Measurements from ENCODE around the gene ESCO1. TPM values are rescaled to one million over a fixed set of nuclear protein-coding genes. Genes with fewer than 3 reads are reported as not detected.
"Not testable (repeated sequence)": the region's sequence is repeated elsewhere in the genome, so short reads cannot be mapped to it uniquely, and the experiment has no call there.

Gene ESCO1
- total RNA-seq, 1 donor: 18.6 TPM

GRCh38 chr18:21629089-21629832 lies 28.8 kb upstream of the ESCO1 start:
- TF ChIP-seq, protein P1, sequence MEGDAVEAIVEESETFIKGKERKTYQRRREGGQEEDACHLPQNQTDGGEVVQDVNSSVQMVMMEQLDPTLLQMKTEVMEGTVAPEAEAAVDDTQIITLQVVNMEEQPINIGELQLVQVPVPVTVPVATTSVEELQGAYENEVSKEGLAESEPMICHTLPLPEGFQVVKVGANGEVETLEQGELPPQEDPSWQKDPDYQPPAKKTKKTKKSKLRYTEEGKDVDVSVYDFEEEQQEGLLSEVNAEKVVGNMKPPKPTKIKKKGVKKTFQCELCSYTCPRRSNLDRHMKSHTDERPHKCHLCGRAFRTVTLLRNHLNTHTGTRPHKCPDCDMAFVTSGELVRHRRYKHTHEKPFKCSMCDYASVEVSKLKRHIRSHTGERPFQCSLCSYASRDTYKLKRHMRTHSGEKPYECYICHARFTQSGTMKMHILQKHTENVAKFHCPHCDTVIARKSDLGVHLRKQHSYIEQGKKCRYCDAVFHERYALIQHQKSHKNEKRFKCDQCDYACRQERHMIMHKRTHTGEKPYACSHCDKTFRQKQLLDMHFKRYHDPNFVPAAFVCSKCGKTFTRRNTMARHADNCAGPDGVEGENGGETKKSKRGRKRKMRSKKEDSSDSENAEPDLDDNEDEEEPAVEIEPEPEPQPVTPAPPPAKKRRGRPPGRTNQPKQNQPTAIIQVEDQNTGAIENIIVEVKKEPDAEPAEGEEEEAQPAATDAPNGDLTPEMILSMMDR (IDR thresholded peaks at IDR 0.05; ENCODE audit: insufficient read depth, low read depth, low read length): no peak
- no peak for DNase-seq (ENCODE audit: low read depth)
- no peak overlapping the region for H3K4me3 ChIP-seq (ENCODE audit: low read depth, low read length)

DNA sequence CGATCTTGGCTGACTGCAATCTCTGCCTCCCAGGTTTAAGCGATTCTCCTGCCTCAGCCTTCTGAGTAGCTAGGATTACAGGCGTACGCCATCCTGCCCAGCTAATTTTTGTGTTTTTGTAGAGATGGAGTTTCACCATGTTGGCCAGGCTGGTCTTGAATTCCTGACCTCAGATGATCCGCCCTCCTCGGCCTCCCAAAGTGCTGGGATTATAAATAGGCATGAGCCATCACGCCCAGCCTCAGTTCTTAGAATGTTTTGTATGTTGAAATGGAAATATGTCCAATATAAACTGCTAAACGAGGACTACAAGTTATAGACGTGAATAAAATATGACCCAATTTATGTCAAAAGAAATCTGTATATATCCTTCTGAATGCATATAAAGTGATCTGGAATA lies 21.1 kb upstream of the ESCO1 start:
- DNase-seq (ENCODE audit: low read depth): not testable (repeated sequence)

GRCh38 chr18:21612125-21613039 lies 11.9 kb upstream of the ESCO1 start, which contains the start of gene SNRPD1:
SNRPD1 (plus strand) TSS chr18:21612314; CDS start chr18:21612430, 116 bp downstream.
- DNase-seq (ENCODE audit: low read depth): peak; percentile 92
- TF ChIP-seq, protein P1 (IDR thresholded peaks at IDR 0.05; ENCODE audit: insufficient read depth, low read depth, low read length): peak; percentile 95
- H3K4me3 ChIP-seq (ENCODE audit: low read depth, low read length): peak within 1 kb of the TSS; percentile 81

More for the DNA sequence above, 21.1 kb upstream of the ESCO1 start:
- H3K4me3 ChIP-seq (ENCODE audit: low read depth, low read length): not testable (repeated sequence)

DNA sequence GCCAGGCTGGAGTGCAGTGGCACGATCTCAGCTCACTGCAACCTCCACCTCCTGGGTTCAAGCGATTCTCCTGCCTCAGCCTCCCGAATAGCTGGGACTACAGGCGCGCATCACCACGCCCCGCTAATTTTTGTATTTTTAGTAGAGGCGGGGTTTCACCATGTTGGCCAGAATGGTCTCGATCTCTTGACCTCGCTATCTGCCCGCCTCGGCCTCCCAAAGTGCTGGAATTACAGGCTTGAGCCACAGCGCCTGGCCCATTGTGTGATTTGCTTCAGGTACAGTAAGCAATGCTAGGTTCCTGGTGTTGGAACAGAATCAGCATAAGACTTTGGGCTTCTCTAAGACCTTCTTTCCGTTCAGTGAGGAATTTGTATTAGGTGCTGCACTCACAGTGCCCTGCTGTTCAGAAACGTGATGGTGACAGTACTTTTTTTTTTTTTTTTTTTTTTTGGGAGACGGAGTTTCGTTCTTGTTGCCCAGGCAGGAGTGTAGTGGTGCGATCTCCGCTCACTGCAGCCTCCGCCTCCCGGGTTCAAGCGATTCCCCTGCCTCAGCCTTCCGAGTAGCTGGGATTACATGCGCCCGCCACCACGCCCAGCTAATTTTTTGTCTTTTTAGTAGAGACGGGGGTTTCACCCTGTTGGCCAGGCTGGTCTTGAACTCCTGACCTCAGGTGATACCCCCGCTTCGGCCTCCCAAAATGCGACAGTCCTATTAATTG lies 11.1 kb upstream of the ESCO1 start:
- H3K4me3 ChIP-seq (ENCODE audit: low read depth, low read length): peak overlapping the region; percentile 81
- not testable (repeated sequence) for DNase-seq (ENCODE audit: low read depth)

DNA sequence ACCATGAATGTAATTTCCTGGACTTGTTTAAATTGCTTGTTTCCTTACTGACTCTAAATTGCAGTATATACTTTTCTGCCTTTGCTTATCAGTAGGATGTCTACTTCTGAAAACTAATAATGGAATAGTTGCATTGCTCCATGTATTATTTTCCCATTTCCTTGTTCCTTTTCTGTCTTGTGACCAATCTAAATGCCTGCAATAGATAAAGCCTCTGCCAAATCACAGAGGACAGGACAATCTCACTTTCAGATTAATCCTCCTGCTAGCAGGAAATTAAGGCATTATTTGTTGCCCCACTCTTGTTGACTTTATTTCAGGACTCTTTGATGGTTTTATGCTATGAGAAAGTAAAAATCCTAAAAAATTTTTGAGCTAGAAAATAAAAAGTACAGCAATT lies 4.7 kb upstream of the ESCO1 start:
- TF ChIP-seq, protein P1 (IDR thresholded peaks at IDR 0.05; ENCODE audit: insufficient read depth, low read depth, low read length): no peak
- H3K4me3 ChIP-seq (ENCODE audit: low read depth, low read length): no peak overlapping the region
- DNase-seq (ENCODE audit: low read depth): no peak

DNA sequence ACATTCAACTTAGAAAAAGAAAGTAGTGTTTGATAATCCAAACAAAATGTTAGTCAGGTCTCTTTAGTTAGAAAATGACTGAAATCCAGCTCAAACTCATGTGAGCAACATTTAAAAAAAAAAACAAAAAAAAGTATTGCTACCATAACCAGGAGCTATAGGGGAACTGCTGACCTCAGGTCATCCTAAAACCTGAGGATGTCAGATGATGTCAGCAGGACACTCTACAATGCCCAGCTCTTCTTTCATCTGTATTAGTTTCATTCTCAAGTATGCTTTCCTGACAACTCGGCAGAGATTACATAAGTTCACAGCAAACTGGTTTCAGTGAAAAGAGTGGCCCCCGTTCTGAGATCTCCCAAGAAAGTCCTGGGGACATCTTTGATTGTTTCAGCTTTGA lies 4.2 kb upstream of the ESCO1 start:
- TF ChIP-seq, protein P1 (IDR thresholded peaks at IDR 0.05; ENCODE audit: insufficient read depth, low read depth, low read length): no peak
- no peak overlapping the region for H3K4me3 ChIP-seq (ENCODE audit: low read depth, low read length)
- no peak for DNase-seq (ENCODE audit: low read depth)

GRCh38 chr18:21602299-21602587 lies 1.7 kb upstream of the ESCO1 start:
- TF ChIP-seq, protein P1 (IDR thresholded peaks at IDR 0.05; ENCODE audit: insufficient read depth, low read depth, low read length): no peak
- no peak for DNase-seq (ENCODE audit: low read depth)
- no peak overlapping the region for H3K4me3 ChIP-seq (ENCODE audit: low read depth, low read length)
